ENCODE data around the gene GRID1.

The GRID1 gene

GRCh38 chr10:85784792-85785191 lies 581.8 kb downstream of the GRID1 start:
- Histone ChIP-seq H3K36me3 (ENCODE audit: insufficient read depth, insufficient read length, low read length) (no peaks in the 10 kb centered on the region), H3K9ac (ENCODE audit: insufficient read length, low read depth) (no peak overlapping the region), H3K9me3 (ENCODE audit: insufficient read depth, low read length) (no peaks in the 10 kb centered on the region), H3K27me3 (ENCODE audit: insufficient read depth, insufficient read length) (no peaks in the 10 kb centered on the region), H3K4me3 (ENCODE audit: insufficient read length, low read depth) (no peak overlapping the region), H3K4me1 (ENCODE audit: insufficient read depth, insufficient read length) (peaks cover 3% of the 10 kb centered on the region)
- DNase-seq (ENCODE audit: low read depth, low spot score), result no peak
- TF ChIP-seq ZNF274 (IDR thresholded peaks at IDR 0.05; ENCODE audit: low read depth, low read length), result no peak
- TF ChIP-seq SUZ12 (IDR thresholded peaks at IDR 0.05; ENCODE audit: extremely low read depth, insufficient read depth, insufficient read length), result no peak
- TF ChIP-seq YY1 (IDR thresholded peaks at IDR 0.05; ENCODE audit: insufficient read depth, insufficient read length), result no peak

GRCh38 chr10:85781404-85781803 lies 585.2 kb downstream of the GRID1 start:
- no peaks in the 10 kb centered on the region for H3K9me3 ChIP-seq (ENCODE audit: insufficient read depth, low read length)
- H3K27me3 ChIP-seq (ENCODE audit: insufficient read depth, insufficient read length), result no peaks in the 10 kb centered on the region

GRCh38 chr10:85778074-85778473 lies 588.5 kb downstream of the GRID1 start:
- Histone ChIP-seq H3K27me3 (ENCODE audit: insufficient read depth, insufficient read length) (no peaks in the 10 kb centered on the region), H3K4me3 (ENCODE audit: insufficient read length, low read depth) (no peak overlapping the region), H3K9me3 (ENCODE audit: insufficient read depth, low read length) (no peaks in the 10 kb centered on the region), H3K36me3 (ENCODE audit: insufficient read depth, insufficient read length, low read length) (no peaks in the 10 kb centered on the region), H3K4me1 (ENCODE audit: insufficient read depth, insufficient read length) (no peaks in the 10 kb centered on the region), H3K9ac (ENCODE audit: insufficient read length, low read depth) (no peak overlapping the region)
- no peak for DNase-seq (ENCODE audit: low read depth, low spot score)
- TF ChIP-seq YY1 (IDR thresholded peaks at IDR 0.05; ENCODE audit: insufficient read depth, insufficient read length), result no peak
- TF ChIP-seq ZNF274 (IDR thresholded peaks at IDR 0.05; ENCODE audit: low read depth, low read length), result no peak
- no peak for TF ChIP-seq SUZ12 (IDR thresholded peaks at IDR 0.05; ENCODE audit: extremely low read depth, insufficient read depth, insufficient read length)

More at GRCh38 chr10:85781404-85781803, 585.2 kb downstream of the GRID1 start:
- TF ChIP-seq YY1 (IDR thresholded peaks at IDR 0.05; ENCODE audit: insufficient read depth, insufficient read length), result no peak
- no peak for TF ChIP-seq SUZ12 (IDR thresholded peaks at IDR 0.05; ENCODE audit: extremely low read depth, insufficient read depth, insufficient read length)
- TF ChIP-seq ZNF274 (IDR thresholded peaks at IDR 0.05; ENCODE audit: low read depth, low read length), result no peak
- Histone ChIP-seq H3K36me3 (ENCODE audit: insufficient read depth, insufficient read length, low read length) (no peaks in the 10 kb centered on the region), H3K4me1 (ENCODE audit: insufficient read depth, insufficient read length) (peaks cover 3% of the 10 kb centered on the region), H3K4me3 (ENCODE audit: insufficient read length, low read depth) (no peak overlapping the region), H3K9ac (ENCODE audit: insufficient read length, low read depth) (no peak overlapping the region)
- no peak for DNase-seq (ENCODE audit: low read depth, low spot score)

GRCh38 chr10:85767891-85768290 lies 598.7 kb downstream of the GRID1 start:
- TF ChIP-seq ZNF274 (IDR thresholded peaks at IDR 0.05; ENCODE audit: low read depth, low read length) (no peak), SUZ12 (IDR thresholded peaks at IDR 0.05; ENCODE audit: extremely low read depth, insufficient read depth, insufficient read length) (no peak), YY1 (IDR thresholded peaks at IDR 0.05; ENCODE audit: insufficient read depth, insufficient read length) (no peak)
- no peak for DNase-seq (ENCODE audit: low read depth, low spot score)
- H3K9ac ChIP-seq (ENCODE audit: insufficient read length, low read depth), result no peak overlapping the region

GRCh38 chr10:85764108-85764507 lies 602.5 kb downstream of the GRID1 start:
- Histone ChIP-seq H3K9me3 (ENCODE audit: insufficient read depth, low read length) (peaks cover 8% of the 10 kb centered on the region), H3K27me3 (ENCODE audit: insufficient read depth, insufficient read length) (no peaks in the 10 kb centered on the region), H3K4me3 (ENCODE audit: insufficient read length, low read depth) (no peak overlapping the region), H3K36me3 (ENCODE audit: insufficient read depth, insufficient read length, low read length) (no peaks in the 10 kb centered on the region), H3K9ac (ENCODE audit: insufficient read length, low read depth) (no peak overlapping the region), H3K4me1 (ENCODE audit: insufficient read depth, insufficient read length) (no peaks in the 10 kb centered on the region)
- TF ChIP-seq ZNF274 (IDR thresholded peaks at IDR 0.05; ENCODE audit: low read depth, low read length), result no peak
- DNase-seq (ENCODE audit: low read depth, low spot score), result no peak

More at GRCh38 chr10:85767891-85768290, 598.7 kb downstream of the GRID1 start:
- H3K9me3 ChIP-seq (ENCODE audit: insufficient read depth, low read length), result peaks cover 11% of the 10 kb centered on the region
- H3K36me3 ChIP-seq (ENCODE audit: insufficient read depth, insufficient read length, low read length), result no peaks in the 10 kb centered on the region
- H3K4me3 ChIP-seq (ENCODE audit: insufficient read length, low read depth), result no peak overlapping the region
- no peaks in the 10 kb centered on the region for H3K27me3 ChIP-seq (ENCODE audit: insufficient read depth, insufficient read length)
- H3K4me1 ChIP-seq (ENCODE audit: insufficient read depth, insufficient read length), result no peaks in the 10 kb centered on the region

GRCh38 chr10:85761906-85762445 lies 604.6 kb downstream of the GRID1 start:
- no peak overlapping the region for H3K9ac ChIP-seq (ENCODE audit: insufficient read length, low read depth)
- H3K27me3 ChIP-seq (ENCODE audit: insufficient read depth, insufficient read length), result no peaks in the 10 kb centered on the region
- no peak overlapping the region for H3K4me3 ChIP-seq (ENCODE audit: insufficient read length, low read depth)
- H3K36me3 ChIP-seq (ENCODE audit: insufficient read depth, insufficient read length, low read length), result no peaks in the 10 kb centered on the region
- no peaks in the 10 kb centered on the region for H3K9me3 ChIP-seq (ENCODE audit: insufficient read depth, low read length)
- no peaks in the 10 kb centered on the region for H3K4me1 ChIP-seq (ENCODE audit: insufficient read depth, insufficient read length)
- no peak for DNase-seq (ENCODE audit: low read depth, low spot score)
- TF ChIP-seq YY1 (IDR thresholded peaks at IDR 0.05; ENCODE audit: insufficient read depth, insufficient read length) (no peak), SUZ12 (IDR thresholded peaks at IDR 0.05; ENCODE audit: extremely low read depth, insufficient read depth, insufficient read length) (no peak), ZNF274 (IDR thresholded peaks at IDR 0.05; ENCODE audit: low read depth, low read length) (no peak)

GRCh38 chr10:85741626-85742300 lies 624.8 kb downstream of the GRID1 start:
- Histone ChIP-seq H3K36me3 (ENCODE audit: insufficient read depth, insufficient read length, low read length) (no peaks in the 10 kb centered on the region), H3K9ac (ENCODE audit: insufficient read length, low read depth) (no peak overlapping the region), H3K4me3 (ENCODE audit: insufficient read length, low read depth) (no peak overlapping the region), H3K27me3 (ENCODE audit: insufficient read depth, insufficient read length) (no peaks in the 10 kb centered on the region), H3K4me1 (ENCODE audit: insufficient read depth, insufficient read length) (no peaks in the 10 kb centered on the region), H3K9me3 (ENCODE audit: insufficient read depth, low read length) (no peaks in the 10 kb centered on the region)
- DNase-seq (ENCODE audit: low read depth, low spot score), result no peak
- TF ChIP-seq ZNF274 (IDR thresholded peaks at IDR 0.05; ENCODE audit: low read depth, low read length) (no peak), SUZ12 (IDR thresholded peaks at IDR 0.05; ENCODE audit: extremely low read depth, insufficient read depth, insufficient read length) (no peak), YY1 (IDR thresholded peaks at IDR 0.05; ENCODE audit: insufficient read depth, insufficient read length) (no peak)
